ENCODE data around the gene ATP8B1.

GRCh38 chr18:57747809-57748680, 55.1 kb downstream of the ATP8B1 start:
- TF ChIP-seq REST (IDR thresholded peaks at IDR 0.05; ENCODE audit: low read depth) (no peak), RAD21 (IDR thresholded peaks at IDR 0.05; ENCODE audit: low read depth) (no peak), YY1 (IDR thresholded peaks at IDR 0.05; ENCODE audit: low read depth) (no peak), EGR1 (IDR thresholded peaks at IDR 0.05) (no peak), TCF12 (IDR thresholded peaks at IDR 0.05; ENCODE audit: low read depth) (no peak), CEBPB (IDR thresholded peaks at IDR 0.05) (no peak), NFIC (IDR thresholded peaks at IDR 0.05) (no peak), EP300 (IDR thresholded peaks at IDR 0.05; ENCODE audit: borderline replicate concordance) (no peak), TEAD4 (IDR thresholded peaks at IDR 0.05) (no peak), MAX (IDR thresholded peaks at IDR 0.05) (no peak), TAF1 (IDR thresholded peaks at IDR 0.05; ENCODE audit: low read depth) (no peak)

Data from Ishikawa (cell line).